NT2/D1 (cell line): ENCODE results near the gene NAT16.

ENCODE experiments used
- DNase-seq: peaks from one replicate; pipeline ENCODE4 v3.0.0-alpha.2; 2011; ENCODE audit warnings: low read depth, low spot score
- H3K27me3 ChIP-seq: 2 replicates; pipeline ENCODE4 v1.6.0; 2011; ENCODE audit warnings: mild to moderate bottlenecking; ENCODE audit not compliant: insufficient read length, insufficient read depth
- H3K36me3 ChIP-seq: 2 replicates; pipeline ENCODE4 v1.6.1; 2011; ENCODE audit warnings: mild to moderate bottlenecking, low read length, mixed read lengths; ENCODE audit not compliant: insufficient read depth, insufficient read length
- H3K4me1 ChIP-seq: 2 replicates; pipeline ENCODE4 v1.5.1; 2011; ENCODE audit not compliant: insufficient read depth, insufficient read length
- H3K4me3 ChIP-seq: 2 replicates; pipeline ENCODE4 v1.5.1; 2011; ENCODE audit warnings: low read depth; ENCODE audit not compliant: insufficient read length
- H3K9ac ChIP-seq: 2 replicates; pipeline ENCODE4 v1.6.0; 2011; ENCODE audit warnings: low read depth; ENCODE audit not compliant: insufficient read length
- H3K9me3 ChIP-seq: 2 replicates; pipeline ENCODE4 v1.5.1; 2011; ENCODE audit warnings: mild to moderate bottlenecking, low read length; ENCODE audit not compliant: insufficient read depth
- SUZ12 ChIP-seq: IDR thresholded peaks from 2 replicates; pipeline ENCODE4 v1.6.1; 2011; ENCODE audit not compliant: insufficient read length, insufficient read depth; ENCODE audit errors: extremely low read depth
- YY1 ChIP-seq: IDR thresholded peaks from 2 replicates; pipeline ENCODE4 v1.6.1; 2011; ENCODE audit not compliant: insufficient read length, insufficient read depth
- ZNF274 ChIP-seq: IDR thresholded peaks from 2 replicates; pipeline ENCODE4 v1.6.1; 2011; ENCODE audit warnings: mild to moderate bottlenecking, low read depth, low read length

NAT16 gene

DNA sequence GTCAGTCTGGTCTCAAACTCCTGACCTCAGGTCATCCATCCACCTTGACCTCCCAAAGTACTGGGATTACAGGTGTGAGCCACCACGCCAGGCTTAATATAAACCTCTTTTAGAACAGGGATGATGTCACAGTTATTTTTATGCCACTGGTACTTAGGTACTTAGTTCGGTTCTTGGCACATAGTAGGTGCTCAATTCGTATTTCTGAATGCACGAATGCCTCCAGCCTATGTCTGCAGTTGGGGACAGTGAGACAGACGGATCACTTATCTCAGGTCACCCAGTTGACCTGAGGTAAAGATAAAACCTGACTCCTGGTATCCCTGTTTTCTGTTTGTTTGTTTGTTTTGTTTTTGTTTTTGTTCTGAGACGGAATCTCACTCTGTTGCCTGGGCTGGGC lies 6.1 kb upstream of the NAT16 start:
- no peak overlapping the region for H3K9ac ChIP-seq
- TF ChIP-seq ZNF274 (no peak), YY1 (no peak), SUZ12 (no peak)
- H3K36me3 ChIP-seq: no peaks in the 10 kb centered on the region
- DNase-seq: no peak
- H3K27me3 ChIP-seq: no peaks in the 10 kb centered on the region
- H3K4me1 ChIP-seq: no peaks in the 10 kb centered on the region
- H3K4me3 ChIP-seq: no peak overlapping the region
- no peaks in the 10 kb centered on the region for H3K9me3 ChIP-seq

DNA sequence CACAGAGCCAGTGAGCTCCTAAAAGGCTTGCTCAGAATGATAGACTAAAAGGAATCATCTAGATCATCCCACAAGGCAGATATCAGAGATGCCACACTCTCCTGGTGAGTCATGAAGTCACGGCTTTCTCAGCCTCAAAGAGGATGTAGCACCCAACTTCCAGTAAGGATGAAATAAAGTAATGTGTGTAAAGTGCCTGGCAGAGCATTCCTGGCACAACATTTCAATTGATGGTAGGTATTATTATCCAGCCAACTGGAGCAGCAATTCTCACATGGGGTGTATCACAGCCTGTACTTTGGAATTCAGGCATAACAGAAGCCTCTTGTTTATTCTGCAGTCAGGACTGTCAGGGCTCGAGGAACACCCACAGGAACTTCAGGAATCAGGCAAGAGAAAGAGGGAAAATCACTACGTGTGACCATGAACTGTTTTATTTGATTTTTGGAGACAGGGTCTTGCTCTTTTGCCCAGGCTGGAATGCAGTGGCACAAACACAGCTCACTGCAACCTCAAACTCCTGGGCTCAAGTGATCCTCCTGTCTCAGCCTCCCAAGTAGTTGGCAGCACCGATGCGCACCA lies 5.3 kb upstream of the NAT16 start:
- no peak for DNase-seq

DNA sequence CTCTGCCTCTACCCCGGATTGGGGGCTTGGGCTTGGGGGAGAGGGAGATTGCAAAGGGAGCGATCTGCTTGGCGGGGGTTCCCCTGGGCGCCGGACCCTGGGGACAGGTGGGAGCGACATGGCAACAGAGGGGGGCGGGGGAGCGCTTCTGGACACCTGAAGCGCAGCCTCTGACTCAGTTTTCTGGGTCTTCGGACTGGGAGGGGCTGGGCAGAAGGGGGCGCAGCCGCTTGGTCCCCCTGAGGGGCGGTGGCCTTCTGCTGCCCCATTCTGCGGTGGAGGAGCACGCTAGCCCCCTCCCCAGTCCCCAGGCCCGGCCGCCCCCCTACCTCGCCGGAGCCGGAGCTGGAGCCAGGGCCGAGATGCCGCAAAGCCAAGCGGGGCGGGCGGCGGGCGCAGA lies 380 bp downstream of the NAT16 start:
- no peaks in the 10 kb centered on the region for H3K4me1 ChIP-seq
- H3K9me3 ChIP-seq: no peaks in the 10 kb centered on the region
- peak overlapping the region; percentile 46 for H3K4me3 ChIP-seq
- H3K36me3 ChIP-seq: no peaks in the 10 kb centered on the region
- TF ChIP-seq ZNF274 (no peak), SUZ12 (no peak), YY1 (no peak)
- H3K9ac ChIP-seq: peak overlapping the region; percentile 56
- no peak for DNase-seq
- H3K27me3 ChIP-seq: peaks cover 29% of the 10 kb centered on the region

More for the DNA sequence above, 5.3 kb upstream of the NAT16 start:
- Histone ChIP-seq H3K27me3 (peaks cover 7% of the 10 kb centered on the region), H3K36me3 (no peaks in the 10 kb centered on the region), H3K9ac (no peak overlapping the region), H3K4me1 (no peaks in the 10 kb centered on the region), H3K4me3 (no peak overlapping the region), H3K9me3 (no peaks in the 10 kb centered on the region)
- no peak for TF ChIP-seq YY1
- TF ChIP-seq ZNF274: no peak
- no peak for TF ChIP-seq SUZ12

DNA sequence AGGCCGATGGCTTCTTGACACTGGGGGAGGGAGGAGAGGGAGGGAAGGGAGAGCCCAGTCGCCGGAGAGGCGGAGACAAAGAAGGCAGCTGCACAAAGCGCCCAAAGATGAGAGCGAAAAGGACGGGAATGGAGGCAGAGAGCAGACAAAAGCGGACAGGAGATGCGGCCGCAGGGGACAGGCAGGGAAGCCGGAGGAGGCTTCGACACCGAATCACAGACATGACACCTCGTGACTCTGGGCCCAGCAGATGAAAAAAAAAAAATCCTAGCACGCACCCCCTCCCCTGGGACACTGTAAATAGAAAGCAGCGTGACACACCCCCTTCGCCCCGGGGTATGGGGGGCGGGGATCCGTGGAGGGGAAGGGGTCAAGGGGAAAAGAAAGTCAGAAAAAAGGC lies 976 bp downstream of the NAT16 start:
- no peaks in the 10 kb centered on the region for H3K9me3 ChIP-seq
- no peak overlapping the region for H3K9ac ChIP-seq
- H3K4me3 ChIP-seq: peak overlapping the region; percentile 3
- no peaks in the 10 kb centered on the region for H3K36me3 ChIP-seq
- DNase-seq: no peak
- peaks cover 1% of the 10 kb centered on the region for H3K4me1 ChIP-seq
- peaks cover 34% of the 10 kb centered on the region for H3K27me3 ChIP-seq
- TF ChIP-seq ZNF274 (no peak), YY1 (no peak), SUZ12 (no peak)

DNA sequence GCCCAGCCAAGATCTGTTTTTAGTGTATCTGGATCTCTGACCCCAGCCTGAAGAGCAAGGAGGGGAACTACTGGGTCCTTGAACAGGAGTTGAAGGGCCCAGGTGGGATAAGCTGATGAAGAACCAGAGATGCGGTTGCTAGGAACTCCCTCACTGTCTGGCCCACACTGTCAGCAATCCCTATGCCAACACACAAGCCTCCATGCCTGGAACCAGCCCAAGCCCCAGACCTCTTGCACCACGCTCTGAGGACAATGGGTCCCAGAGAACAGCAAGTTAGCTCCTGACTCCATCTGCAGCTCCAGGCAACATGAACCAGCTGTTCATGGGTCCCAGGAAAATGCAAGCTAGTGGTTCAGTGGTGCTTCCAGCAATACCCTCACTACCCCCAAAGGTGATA lies 2.4 kb downstream of the NAT16 start:
- Histone ChIP-seq H3K36me3 (no peaks in the 10 kb centered on the region), H3K4me3 (no peak overlapping the region), H3K9ac (no peak overlapping the region), H3K4me1 (peaks cover 5% of the 10 kb centered on the region), H3K9me3 (no peaks in the 10 kb centered on the region), H3K27me3 (peaks cover 49% of the 10 kb centered on the region)
- DNase-seq: no peak
- no peak for TF ChIP-seq YY1
- no peak for TF ChIP-seq SUZ12
- no peak for TF ChIP-seq ZNF274

DNA sequence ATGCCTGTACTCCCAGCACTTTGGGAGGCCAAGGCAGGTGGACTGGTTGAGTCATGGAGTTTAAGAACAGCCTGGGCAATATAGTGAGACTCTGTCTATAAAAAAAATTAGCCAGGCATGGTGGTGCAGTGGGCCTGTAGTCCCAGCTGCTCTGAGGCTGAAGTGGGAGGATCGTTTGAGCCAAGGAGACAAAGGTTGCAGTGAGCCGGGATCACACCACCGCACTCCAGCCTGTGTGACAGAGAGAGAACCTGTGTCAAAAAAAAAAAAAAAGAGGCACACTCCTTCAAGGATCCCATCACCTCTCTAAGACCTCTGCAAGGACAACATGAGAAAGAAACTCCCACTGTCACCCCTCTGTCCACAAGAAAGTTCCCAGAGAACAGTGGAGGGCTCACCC lies 4.4 kb downstream of the NAT16 start:
- no peaks in the 10 kb centered on the region for H3K9me3 ChIP-seq
- no peak for TF ChIP-seq SUZ12
- no peak for DNase-seq
- H3K4me1 ChIP-seq: peaks cover 17% of the 10 kb centered on the region
- H3K27me3 ChIP-seq: peaks cover 65% of the 10 kb centered on the region
- no peak overlapping the region for H3K9ac ChIP-seq
- no peak overlapping the region for H3K4me3 ChIP-seq
- no peaks in the 10 kb centered on the region for H3K36me3 ChIP-seq

DNA sequence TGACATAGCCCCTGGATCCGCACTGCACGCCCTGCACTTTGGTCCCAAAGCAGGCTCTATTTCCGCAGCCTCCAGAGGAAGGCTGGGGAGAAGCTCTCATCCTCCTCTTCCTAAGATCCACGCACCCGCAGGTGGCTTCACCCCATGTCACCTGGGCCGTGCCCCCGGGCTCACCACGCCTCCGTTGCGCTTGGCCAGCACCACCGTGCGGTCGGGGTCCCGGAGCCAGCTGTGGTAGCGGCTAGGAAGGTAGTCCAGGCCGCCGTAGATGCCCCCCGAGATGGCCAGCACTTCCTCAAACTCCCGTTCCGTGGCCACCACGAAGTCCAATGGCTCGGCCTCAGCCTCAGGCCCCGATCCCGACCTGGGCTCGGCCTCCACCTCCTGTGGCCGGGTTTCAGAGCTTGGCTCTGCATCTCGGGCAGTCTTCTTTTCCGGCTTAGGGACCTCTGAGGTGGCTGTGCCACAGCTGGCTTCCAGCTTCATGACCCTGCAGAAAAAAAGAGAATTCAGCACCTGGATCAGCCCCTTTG lies 5.7 kb downstream of the NAT16 start:
- Histone ChIP-seq H3K4me1 (peaks cover 21% of the 10 kb centered on the region), H3K27me3 (peaks cover 66% of the 10 kb centered on the region), H3K9ac (peak overlapping the region; percentile 4), H3K36me3 (no peaks in the 10 kb centered on the region), H3K4me3 (no peak overlapping the region), H3K9me3 (no peaks in the 10 kb centered on the region)
- TF ChIP-seq SUZ12 (no peak), ZNF274 (no peak), YY1 (no peak)
- no peak for DNase-seq
